ENCODE measurements around the gene TTC9C. TPM values are rescaled to one million over a fixed set of nuclear protein-coding genes. Genes with fewer than 3 reads are reported as not detected.

Gene TTC9C
- total and polyA plus RNA-seq, 2 of the 13 experiments (the other 11 are each of a cell fraction or from before 2014, with no cell fraction given): 28.0 to 36.4 TPM

DNA sequence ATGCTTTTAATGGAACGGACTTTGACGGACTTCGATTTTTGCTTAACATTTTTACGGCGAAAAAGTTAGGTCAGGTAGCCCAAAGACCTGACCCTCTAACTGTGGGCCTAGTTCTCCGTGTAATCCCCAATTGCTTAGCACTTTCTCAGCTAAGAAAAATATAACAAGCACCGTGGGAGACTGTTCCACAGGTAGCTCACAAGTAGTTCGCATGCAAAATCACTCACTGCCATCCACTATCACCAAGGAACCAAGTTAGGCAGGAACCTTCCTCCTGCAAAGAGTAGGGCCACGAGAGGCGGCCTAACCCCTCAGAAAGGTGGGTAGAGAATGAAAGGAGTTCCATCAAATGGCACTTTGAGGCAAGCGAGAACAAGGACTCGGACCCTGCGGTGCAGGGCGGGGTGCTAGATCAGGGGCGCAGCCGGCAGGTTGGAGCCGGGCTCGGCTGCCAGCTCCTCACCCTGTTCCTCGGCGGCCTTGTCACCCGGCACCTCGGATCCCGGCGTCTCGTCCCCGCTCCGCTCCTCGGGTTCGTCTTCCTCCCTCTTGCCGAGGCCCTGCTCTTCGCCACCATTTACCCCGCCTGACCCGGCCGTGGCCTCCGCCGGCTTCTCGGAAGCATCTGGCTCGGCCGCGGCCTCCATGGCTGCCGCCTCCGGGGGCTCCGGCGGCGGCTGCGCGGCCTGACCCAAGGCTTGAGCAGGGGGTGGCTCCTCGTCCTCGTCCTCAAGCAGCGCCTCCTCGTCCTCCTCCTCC, 2.0 kb upstream of the TTC9C start (continued):
- TF ChIP-seq, protein P1, sequence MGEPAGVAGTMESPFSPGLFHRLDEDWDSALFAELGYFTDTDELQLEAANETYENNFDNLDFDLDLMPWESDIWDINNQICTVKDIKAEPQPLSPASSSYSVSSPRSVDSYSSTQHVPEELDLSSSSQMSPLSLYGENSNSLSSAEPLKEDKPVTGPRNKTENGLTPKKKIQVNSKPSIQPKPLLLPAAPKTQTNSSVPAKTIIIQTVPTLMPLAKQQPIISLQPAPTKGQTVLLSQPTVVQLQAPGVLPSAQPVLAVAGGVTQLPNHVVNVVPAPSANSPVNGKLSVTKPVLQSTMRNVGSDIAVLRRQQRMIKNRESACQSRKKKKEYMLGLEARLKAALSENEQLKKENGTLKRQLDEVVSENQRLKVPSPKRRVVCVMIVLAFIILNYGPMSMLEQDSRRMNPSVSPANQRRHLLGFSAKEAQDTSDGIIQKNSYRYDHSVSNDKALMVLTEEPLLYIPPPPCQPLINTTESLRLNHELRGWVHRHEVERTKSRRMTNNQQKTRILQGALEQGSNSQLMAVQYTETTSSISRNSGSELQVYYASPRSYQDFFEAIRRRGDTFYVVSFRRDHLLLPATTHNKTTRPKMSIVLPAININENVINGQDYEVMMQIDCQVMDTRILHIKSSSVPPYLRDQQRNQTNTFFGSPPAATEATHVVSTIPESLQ (CRISPR knock-in tag; conservative IDR thresholded peaks at IDR 0.05): no peak
- TF ChIP-seq, protein P2, sequence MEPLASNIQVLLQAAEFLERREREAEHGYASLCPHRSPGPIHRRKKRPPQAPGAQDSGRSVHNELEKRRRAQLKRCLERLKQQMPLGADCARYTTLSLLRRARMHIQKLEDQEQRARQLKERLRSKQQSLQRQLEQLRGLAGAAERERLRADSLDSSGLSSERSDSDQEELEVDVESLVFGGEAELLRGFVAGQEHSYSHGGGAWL (CRISPR knock-in tag; IDR thresholded peaks at IDR 0.05): no peak
- TF ChIP-seq ZNF709 (CRISPR knock-in tag; IDR thresholded peaks at IDR 0.05) (no peak), CENPX (CRISPR knock-in tag; IDR thresholded peaks at IDR 0.05) (no peak), CCAR2 (optimal IDR thresholded peaks at IDR 0.05; ENCODE audit: low read depth, low read length) (no peak), ZNF251 (CRISPR knock-in tag; IDR thresholded peaks at IDR 0.05) (no peak), ZNF780A (CRISPR knock-in tag; IDR thresholded peaks at IDR 0.05) (no peak), ZNF670 (CRISPR knock-in tag; IDR thresholded peaks at IDR 0.05; ENCODE audit: borderline replicate concordance) (0 out of 2 replicates have a peak, but pooled peaks have one; percentile 53), ZFAT (CRISPR knock-in tag; conservative IDR thresholded peaks at IDR 0.05) (no peak), ZBTB20 (CRISPR knock-in tag; IDR thresholded peaks at IDR 0.05; ENCODE audit: borderline replicate concordance, low read depth) (no peak), FOXK2 (IDR thresholded peaks at IDR 0.05) (no peak), CAMTA2 (CRISPR knock-in tag; IDR thresholded peaks at IDR 0.05; ENCODE audit: borderline replicate concordance) (0 out of 2 replicates have a peak, but pooled peaks have one; percentile 49), ZNF343 (CRISPR knock-in tag; IDR thresholded peaks at IDR 0.05) (0 out of 2 replicates have a peak, but pooled peaks have one; percentile 12), NR2F2 (IDR thresholded peaks at IDR 0.05; ENCODE audit: borderline replicate concordance, low read depth) (no peak), ZNF879 (CRISPR knock-in tag; IDR thresholded peaks at IDR 0.05) (peak; percentile 74; the same call in 1 of the 2 replicates)
- TF ChIP-seq, protein P3, sequence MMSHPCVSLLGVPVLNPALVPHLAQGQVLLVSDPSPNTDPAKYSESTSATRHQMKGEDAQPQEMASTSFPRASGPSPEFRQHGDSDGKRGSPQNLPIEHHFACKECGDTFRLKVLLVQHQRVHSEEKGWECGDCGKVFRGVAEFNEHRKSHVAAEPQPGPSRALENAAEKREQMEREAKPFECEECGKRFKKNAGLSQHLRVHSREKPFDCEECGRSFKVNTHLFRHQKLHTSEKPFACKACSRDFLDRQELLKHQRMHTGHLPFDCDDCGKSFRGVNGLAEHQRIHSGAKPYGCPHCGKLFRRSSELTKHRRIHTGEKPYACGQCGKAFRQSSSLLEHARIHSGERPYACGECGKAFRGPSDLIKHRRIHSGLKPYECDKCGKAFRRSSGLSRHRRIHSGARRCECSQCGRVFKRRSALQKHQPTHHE (CRISPR knock-in tag; IDR thresholded peaks at IDR 0.05; ENCODE audit: borderline replicate concordance): peak; percentile 72; the same call in 1 of the 2 replicates
